A673 (cell line): ENCODE measurements around the gene PTX4.

Experiments used
- CTCF ChIP-seq: fragments of 300-800, 200-600 bp; sonication (generic); conservative IDR thresholded peaks from 2 replicates; pipeline ENCODE4 v1.5.1; 2017; ENCODE audit warnings: low read depth, mild to moderate bottlenecking, antibody characterized with exemption, low read length, moderate library complexity, mixed read lengths
- EZH2 ChIP-seq: fragments of 200-600 bp; sonication (generic); IDR thresholded peaks from 2 replicates; pipeline ENCODE4 v1.6.1; 2017; ENCODE audit warnings: borderline replicate concordance, low read depth, mild to moderate bottlenecking, mixed read lengths, antibody characterized with exemption, low read length; ENCODE audit not compliant: poor library complexity, severe bottlenecking

GRCh38 chr16:1472974-1473373 is 15.8 kb downstream of the PTX4 start:
- TF ChIP-seq CTCF (no peak), EZH2 (no peak)
